HG03097 (cell line): ENCODE measurements around the gene RIGI.
"Not testable (repeated sequence)": the region's sequence is repeated elsewhere in the genome, so short reads cannot be mapped to it uniquely, and the experiment has no call there.

Experiments used
- ATAC-seq: cut with Tn5 transposase; IDR thresholded peaks from one replicate; pipeline ENCODE4 v1.9.1; 2021; ENCODE audit not compliant: unreplicated experiment, low FRiP score

The RIGI gene

DNA sequence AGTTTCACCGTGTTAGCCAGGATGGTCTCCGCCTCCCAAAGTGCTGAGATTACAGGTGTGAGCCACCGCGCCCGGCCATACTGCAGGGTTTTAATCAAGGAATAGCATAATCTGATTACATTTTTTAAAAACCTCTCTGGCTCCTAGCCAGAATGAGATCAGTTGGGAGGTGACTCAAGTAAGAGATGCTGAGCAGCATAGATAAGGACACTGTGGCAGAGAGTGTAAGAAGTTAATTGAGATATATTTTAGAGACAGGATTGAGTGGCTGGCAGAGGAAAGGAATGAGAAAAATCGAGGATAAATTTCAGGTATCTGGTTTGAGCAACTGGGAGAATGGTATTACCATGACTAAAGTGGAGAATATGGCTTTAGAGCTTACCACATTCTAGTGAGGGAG lies 7.3 kb upstream of the RIGI start:
- ATAC-seq = no peak

DNA sequence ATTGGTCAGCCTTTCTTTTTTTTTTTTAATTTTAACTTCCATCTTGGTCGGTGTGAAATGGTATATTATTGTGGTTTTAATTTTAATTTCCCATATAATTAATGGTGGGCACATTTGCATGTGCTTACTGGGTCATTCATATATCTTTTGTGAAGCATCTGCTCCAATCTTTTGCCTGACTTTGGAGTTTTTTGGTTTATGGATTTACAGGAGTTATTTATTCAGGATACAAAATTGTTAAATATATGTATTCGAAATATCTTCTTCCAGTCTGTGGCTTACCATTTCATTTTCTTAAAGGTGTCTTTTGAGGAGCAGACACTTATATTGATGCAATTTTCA lies 682 bp upstream of the RIGI start:
- ATAC-seq = no peak

DNA sequence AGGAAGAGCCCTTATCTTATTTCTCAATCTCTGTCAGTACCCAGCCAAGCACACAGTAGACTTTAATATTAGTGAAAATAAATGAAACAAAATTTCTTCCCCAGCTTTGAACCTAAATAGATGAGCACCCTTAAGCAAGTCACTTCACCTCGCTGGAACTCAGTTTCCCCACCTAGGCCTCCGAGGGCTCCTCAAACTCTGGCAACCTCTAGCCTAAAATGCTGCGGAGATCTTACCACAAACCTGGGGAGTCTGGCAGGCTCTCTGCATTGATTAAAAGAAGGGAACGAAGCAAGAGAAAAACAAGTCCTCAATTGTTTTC lies 326 bp downstream of the RIGI start:
- ATAC-seq = no peak

DNA sequence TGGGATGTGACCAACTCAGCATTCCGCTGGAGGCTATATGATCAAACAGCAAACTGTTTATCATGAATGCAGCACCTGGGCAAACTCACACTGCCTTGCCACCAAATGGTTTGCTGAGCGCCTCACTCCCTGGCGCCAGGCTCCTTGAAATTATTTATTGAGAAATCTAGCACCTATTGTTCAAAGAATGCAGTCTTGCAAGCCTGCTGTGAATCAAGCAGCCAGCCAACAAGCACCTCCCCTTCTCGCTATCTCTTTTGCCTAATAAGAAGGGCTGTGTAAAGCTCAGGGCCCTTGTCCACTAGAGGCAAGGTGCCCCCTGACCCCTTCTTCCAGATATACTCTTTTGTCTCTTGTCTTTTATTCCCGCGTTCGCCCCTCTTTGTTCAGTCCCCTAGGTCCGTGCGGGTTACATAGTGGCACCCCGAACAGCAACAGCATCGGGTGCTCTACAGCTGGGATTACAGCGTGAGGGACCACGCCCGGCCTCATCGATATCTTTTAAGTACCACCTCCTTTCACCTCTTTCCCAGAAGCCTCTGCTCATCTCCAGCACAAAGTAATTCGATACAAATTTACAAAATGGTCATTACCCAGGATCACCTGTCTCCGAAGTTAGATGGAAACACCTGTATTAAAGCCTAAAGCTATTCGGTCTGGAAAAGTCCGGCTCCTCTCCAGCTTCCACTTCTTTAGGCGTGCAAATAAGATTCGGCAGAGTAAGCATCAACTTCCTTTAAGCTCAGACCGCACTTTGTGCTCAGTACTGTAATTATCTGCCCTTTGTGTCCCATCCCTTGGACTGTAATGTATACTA lies 896 bp downstream of the RIGI start:
- ATAC-seq = no peak

DNA sequence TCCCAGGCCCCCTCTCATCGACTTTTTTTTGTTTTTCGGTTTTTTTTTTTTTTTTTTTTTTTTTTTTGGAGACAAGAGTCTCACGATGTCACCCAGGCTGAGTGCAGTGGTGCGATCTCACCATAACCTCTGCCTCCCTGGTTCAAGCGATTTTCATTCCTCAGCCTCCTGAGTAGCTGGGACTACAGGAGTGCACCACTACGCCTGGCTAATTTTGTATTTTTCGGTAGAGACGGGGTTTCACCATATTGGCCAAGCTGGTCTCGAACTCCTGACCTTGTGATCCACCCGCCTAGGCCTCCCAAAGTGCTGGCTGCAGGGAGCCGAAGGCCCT lies 1.5 kb downstream of the RIGI start:
- ATAC-seq = not testable (repeated sequence)

DNA sequence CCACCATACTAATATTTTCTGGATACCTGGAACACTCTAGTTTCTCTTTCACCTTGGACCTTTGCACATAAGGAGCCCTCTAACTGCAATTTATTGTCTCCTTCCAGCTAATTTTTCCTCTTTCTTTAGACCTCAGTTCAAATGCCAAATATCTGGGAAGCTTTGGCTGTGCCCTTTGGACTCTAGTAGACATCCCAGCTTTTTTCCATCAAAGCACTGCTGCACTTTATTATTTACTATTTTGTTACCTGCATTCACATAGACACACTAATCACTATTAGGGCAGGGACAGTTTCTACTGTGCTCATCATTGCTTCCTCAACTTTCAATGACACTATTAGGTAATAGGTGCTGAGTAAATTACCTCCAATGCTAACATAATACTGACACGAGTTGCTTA lies 2.1 kb downstream of the RIGI start:
- ATAC-seq = no peak

DNA sequence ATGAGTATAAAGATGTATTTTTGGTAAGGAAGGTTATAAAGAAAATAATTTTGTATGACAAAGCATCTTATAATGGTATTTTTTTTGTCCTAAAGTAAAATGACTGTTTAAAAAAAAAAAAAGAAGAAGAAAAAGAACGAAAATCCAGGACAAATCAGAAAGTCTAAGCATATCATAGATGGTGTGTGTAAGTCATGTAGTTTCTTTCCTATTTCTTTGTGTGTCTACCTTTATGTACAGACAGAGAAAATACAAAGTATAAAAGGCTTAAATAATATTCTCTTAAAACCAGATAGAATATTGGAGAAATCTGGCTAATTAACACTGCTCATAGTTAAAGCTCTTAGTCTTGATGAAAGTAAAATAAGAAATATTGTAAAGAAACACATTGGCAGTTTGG lies 7.7 kb downstream of the RIGI start:
- no peak for ATAC-seq

DNA sequence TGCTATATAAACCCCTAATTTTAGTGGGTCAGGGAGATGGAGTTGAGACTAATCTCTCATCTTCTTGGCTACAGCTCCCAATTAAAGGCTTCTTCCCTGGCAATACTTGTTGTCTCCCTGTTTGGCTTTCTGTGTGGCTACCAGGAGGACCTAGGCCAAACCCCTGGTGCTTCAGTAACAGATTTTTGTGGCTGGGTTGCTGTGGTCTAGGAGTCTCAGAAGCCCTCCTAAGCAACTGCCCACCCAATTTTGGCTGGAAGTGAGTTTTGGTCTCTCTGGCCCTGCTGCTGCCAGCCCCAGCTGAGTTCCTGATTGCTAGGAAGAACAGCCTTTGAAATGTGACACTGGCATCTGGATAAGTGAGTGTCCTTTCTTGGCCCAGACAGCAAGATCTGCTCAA lies 9.8 kb downstream of the RIGI start:
- ATAC-seq = no peak

DNA sequence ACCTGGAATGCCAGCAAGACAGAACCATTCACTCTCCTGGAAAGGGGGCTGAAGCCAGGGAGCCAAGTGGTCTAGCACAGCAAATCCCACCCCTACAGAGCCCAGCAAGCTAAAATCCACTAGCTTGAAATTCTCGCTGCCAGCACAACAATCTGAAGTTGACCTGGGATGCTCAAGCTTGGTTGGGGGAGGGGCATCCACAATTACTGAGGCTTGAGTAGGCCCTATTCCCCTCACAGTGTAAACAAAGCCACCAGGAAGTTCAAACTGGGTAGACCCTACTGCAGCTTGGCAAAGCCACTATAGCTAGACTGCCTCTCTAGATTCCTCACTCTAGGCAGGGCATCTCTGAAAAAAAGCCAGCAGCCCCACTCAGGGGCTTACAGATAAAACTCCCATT lies 17.3 kb downstream of the RIGI start:
- ATAC-seq = no peak

DNA sequence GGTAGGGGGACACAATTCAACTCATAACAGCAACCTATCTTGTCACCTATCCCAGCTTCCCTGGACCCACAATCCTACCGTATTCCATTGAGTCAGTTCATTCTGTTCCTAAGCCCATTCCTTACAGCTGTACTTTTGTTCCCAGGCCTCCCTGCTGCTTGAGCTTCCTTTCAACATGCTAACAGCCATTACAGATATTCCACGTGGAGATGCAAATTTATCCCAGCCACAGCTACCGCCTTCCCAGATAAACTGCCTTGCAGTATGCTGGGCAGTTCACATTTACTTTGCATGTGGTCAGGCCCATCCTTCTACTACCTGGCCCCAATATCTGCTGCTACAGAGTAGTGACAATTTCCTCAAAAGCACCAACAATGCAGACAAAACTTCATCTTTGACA lies 23.0 kb downstream of the RIGI start:
- no peak for ATAC-seq

DNA sequence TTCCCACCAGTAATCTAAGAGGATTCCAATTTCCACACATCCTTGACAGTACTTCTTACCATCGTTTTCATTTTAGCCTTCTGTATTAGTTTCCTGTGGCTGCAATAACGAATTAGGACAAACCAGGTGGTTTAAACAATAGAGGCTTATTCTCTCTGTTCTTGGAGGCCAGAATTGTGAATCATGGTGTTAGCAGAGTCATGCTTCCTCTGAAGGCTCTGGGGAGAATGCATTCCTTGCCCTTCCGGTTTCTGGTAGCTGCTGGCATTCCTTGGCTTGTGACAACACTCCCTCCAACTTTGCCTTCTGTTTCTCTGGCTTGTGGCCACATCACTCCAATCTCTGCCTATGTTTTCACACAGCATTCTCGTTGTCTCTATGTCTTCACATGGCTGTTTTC lies 23.5 kb downstream of the RIGI start:
- ATAC-seq = no peak

DNA sequence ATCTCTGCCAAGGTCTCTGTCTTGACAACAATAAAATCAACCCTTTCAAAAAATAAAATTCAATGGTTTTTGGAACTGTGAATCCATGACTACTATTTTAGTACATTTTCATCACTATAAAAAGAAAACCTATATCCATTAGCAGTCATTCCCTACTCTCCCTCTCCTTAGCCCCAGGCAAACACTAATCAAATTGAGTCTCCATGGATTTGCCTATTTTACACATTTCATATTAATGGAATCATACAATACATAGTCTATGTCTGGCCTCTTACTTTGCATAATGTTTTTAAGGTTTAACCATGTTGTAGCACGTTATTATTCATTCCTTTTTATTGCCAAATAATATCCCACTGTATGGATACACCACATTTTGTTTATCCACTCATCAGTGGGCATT lies 24.1 kb downstream of the RIGI start:
- no peak for ATAC-seq

DNA sequence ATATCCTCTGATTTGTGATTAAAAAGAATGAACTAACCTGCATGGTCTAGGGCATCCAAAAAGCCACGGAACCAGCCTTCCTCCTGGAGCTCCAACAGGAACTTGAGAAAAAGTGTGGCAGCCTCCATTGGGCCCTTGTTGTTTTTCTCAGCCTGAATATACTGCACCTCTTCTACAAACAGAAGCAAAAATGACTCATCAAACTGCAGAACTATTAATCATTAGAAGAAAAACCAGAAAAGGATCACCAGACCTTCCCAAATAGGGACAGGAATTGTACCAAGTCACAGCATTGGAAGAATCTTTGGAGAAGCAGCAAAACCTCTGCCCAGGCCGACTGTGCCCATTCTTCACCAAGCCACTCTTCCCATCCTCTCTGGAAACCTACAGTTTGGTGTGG lies 25.2 kb downstream of the RIGI start:
- ATAC-seq = no peak

DNA sequence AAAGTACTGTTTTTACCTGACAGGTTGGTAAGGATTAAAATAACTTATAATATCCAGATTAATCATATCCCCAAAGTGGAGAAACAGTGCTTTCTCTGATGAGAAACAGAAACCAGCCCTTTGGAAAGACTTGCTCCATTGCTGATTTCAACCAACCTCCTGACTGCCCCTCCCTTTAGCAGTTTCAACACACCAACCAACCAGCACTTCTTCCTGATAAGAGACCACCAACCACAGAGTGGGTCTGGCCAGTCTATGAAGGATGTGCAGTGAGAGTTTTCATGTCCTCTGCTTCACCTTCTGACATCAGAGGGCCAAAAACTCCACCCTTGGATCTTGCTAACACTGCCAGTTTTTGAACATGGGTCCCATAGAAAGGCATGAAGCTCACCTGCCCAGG lies 28.1 kb downstream of the RIGI start:
- ATAC-seq = no peak

DNA sequence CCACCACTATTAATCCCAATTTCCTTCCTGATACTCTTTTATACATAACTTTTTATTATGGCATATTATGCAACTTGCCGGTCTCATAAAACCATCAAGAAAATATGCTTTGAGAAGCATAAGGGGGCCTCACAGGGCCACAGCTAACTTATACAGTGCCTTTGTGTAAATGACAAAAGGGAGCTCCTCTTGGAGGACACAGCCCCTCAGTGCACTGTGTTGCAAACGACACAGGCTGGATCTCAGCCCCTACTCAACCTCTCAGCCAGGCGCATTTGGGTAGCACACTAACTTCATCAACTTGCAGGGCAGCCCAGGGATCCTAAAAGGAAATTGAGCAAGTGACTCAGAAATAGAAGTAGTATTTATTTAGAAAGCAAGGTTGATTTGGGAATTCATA lies 35.4 kb downstream of the RIGI start:
- no peak for ATAC-seq

DNA sequence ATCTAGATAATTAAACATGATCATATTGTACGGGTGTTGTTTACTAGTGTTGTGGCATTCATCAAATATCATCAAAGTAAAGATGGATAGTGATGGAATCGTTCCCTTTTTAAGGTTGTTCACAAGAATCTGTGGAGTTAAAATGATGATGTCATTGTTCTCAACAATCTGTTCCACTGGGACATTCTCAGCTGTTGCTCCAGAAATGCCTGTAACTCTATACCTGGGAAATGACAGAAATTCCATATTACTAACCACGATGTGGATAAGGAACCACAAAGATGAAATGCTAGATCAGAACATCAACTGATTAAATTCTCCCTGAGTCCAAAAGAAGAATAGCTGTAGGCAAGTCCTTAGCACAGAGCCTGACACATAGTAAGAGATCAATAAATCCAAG lies 38.0 kb downstream of the RIGI start:
- ATAC-seq = no peak

DNA sequence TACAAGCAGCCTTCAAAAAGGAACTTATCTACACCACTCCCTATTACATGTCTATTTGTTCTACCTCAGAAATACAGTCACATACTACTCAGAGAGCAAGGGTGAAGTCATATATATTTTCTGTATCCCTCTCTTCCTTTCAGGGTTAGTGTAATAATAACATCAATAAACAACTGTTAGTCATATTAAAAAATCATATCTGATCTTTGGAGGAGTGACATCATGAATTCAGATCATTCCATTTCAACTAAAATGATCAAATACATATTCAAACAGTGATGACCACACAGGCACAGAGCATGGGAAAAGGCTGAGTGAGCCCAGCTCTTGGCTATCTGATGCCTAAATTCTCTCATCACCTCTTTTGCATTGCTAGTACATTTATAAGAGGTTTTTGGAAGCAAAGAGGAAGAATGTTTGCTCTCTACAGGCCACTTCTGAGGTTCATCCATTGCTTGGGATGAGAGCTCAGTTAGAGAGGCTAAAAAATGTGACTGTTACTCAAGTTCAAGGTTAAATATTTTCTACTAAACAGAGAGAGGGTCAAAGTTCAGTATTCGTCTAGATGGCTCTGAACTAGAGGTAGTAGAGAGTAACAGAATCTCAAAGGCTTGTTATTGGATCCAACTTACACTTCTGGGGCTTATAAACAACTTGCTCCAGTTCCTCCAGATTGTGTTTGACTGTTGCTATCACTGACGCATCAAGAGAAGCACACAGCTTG lies 39.0 kb downstream of the RIGI start:
- ATAC-seq = no peak

DNA sequence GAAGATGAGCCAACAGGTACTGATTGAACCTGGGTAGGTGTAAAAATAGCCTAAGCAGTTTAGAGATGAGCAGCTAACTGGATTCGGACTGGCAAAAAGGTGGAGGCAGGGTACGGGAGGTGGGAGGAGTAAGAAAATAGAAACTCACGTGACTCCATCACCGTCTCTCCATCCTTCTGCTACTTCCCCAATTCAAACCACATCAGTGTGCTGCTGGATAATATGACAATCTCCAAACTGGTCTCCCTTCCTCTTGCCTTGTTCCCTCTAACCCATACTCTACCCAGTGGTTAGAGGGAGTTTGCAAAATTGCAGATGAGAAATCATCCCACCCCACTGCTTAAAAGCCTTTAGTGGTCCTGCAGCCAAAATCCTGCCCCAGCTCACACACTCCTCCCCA lies 42.7 kb downstream of the RIGI start:
- no peak for ATAC-seq
